ENCODE data around the gene GLDN. TPM values are rescaled to one million over a fixed set of nuclear protein-coding genes. Genes with fewer than 3 reads are reported as not detected.

Gene GLDN
- total and polyA plus RNA-seq, 7 donors = 0.07 to 1.7 (median 1.1) TPM

- no peak for TF ChIP-seq CTCF (IDR thresholded peaks at IDR 0.05)
- no peaks in the 10 kb centered on the region for H3K4me1 ChIP-seq
- DNase-seq (no peak), ATAC-seq (no peak)
- WGBS, 3 donors = 17 to 26% (median 22%) methylated on average over 2 of the region's 2 CpGs
- intact Hi-C loops (cut with DNase I) = no loop called here
- no peaks in the 10 kb centered on the region for H3K36me3 ChIP-seq (ENCODE audit: insufficient read depth in 1 of 2, low read depth in 1 of 2)
- no peak overlapping the region for H3K4me3 ChIP-seq
- no peaks in the 10 kb centered on the region for H3K27me3 ChIP-seq (ENCODE audit: insufficient read depth in 3 of 3, low read length in 2 of 3)
- no peak overlapping the region for H3K27ac ChIP-seq
- H3K9me3 ChIP-seq = no peaks in the 10 kb centered on the region
Measured at GRCh38 chr15:51334011-51334451, 7.4 kb upstream of the GLDN start.

- no peaks in the 10 kb centered on the region for H3K27me3 ChIP-seq (ENCODE audit: insufficient read depth in 3 of 3, low read length in 2 of 3)
- no peaks in the 10 kb centered on the region for H3K9me3 ChIP-seq
- no peak for DNase-seq
- no peaks in the 10 kb centered on the region for H3K4me1 ChIP-seq
- H3K4me3 ChIP-seq = no peak overlapping the region
- 81 to 92% (median 84%) methylated on average over 5 of the region's 5 CpGs for WGBS, 3 donors
- ATAC-seq = no peak
- intact Hi-C loops (cut with DNase I) = no loop called here
- H3K27ac ChIP-seq = no peak overlapping the region
- H3K36me3 ChIP-seq (ENCODE audit: insufficient read depth in 1 of 2, low read depth in 1 of 2) = no peaks in the 10 kb centered on the region
- TF ChIP-seq CTCF (IDR thresholded peaks at IDR 0.05) = no peak
Measured at GRCh38 chr15:51335087-51335486, 6.4 kb upstream of the GLDN start.

- ATAC-seq (no peak), DNase-seq (no peak)
- Histone ChIP-seq H3K27ac (no peak overlapping the region), H3K9me3 (no peaks in the 10 kb centered on the region), H3K4me3 (no peak overlapping the region), H3K27me3 (ENCODE audit: insufficient read depth in 3 of 3, low read length in 2 of 3) (peaks cover 0 to 2% (median 0%) of the 10 kb centered on the region in 3 donors), H3K36me3 (ENCODE audit: insufficient read depth in 1 of 2, low read depth in 1 of 2) (no peaks in the 10 kb centered on the region), H3K4me1 (no peaks in the 10 kb centered on the region)
- intact Hi-C loops (cut with DNase I) = no loop called here
- no peak for TF ChIP-seq CTCF (IDR thresholded peaks at IDR 0.05)
- WGBS, 3 donors = 68 to 77% (median 73%) methylated on average over 9 of the region's 9 CpGs
Measured at GRCh38 chr15:51335538-51336410, 5.7 kb upstream of the GLDN start.

- intact Hi-C loops (cut with DNase I) = no loop called here
- DNase-seq (no peak), ATAC-seq (no peak)
- no peaks in the 10 kb centered on the region for H3K4me1 ChIP-seq
- no peak within 1 kb of the TSS for H3K4me3 ChIP-seq
- no peaks in the 10 kb centered on the region for H3K36me3 ChIP-seq (ENCODE audit: insufficient read depth in 1 of 2, low read depth in 1 of 2)
- no peaks in the 10 kb centered on the region for H3K9me3 ChIP-seq
- TF ChIP-seq CTCF (IDR thresholded peaks at IDR 0.05) = no peak
- H3K27ac ChIP-seq = no peak within 1 kb of the TSS
- 91 to 96% (median 94%) methylated on average over 6 of the region's 6 CpGs for WGBS, 3 donors
- H3K27me3 ChIP-seq (ENCODE audit: insufficient read depth in 3 of 3, low read length in 2 of 3) = peaks cover 0 to 10% (median 0%) of the 10 kb centered on the region in 3 donors
Measured at GRCh38 chr15:51338496-51338895, 3.0 kb upstream of the GLDN start, which contains the start of gene CYP19A1. TSS of gene CYP19A1 (minus strand) at chr15:51338596. CDS start at chr15:51242912, 95,684 bp downstream.

Measured in psoas muscle (tissue), 8 donors.